OCI-M2 (cell line): ENCODE results near the gene CCDC63.

Source experiments
- DNase-seq: peaks from one replicate; lab custom pipeline; 2025; ENCODE audit not compliant: unreplicated experiment; lab: John Stamatoyannopoulos, UW

CCDC63 gene

DNA sequence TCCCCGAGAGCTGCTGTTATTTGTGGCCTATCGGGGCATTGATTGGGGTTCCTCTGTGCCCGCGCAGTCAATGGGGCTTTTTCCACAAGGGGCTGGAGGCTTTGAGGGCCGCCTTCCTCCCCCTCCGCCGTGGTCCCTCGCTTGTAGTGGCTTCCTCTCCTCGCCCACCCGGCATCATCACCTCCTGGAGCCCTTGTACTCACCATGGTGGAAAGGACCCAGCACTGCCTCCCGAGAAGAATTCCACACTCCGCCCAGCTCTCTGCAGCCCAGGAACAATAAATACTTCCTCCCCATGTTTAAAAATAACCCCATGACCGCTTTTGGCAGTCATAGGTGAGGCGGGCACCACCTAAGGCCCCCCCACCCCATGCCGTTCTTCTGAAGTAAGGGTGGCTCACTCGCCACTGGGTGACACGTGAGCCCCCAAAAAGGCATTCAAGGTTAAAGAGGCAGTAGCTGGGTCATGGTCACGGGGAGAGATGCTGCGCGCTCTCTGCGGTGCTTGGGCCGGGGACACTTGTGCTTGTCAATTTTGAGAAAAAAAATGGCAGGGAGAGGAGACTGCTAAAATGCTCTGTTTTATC is 73.6 kb downstream of the CCDC63 start, which contains the start of gene MYL2:
MYL2 (minus strand) TSS at position 256 of the 587 bp plus-strand sequence; CDS start at position 206, 50 bp downstream.
- DNase-seq, result no peak

DNA sequence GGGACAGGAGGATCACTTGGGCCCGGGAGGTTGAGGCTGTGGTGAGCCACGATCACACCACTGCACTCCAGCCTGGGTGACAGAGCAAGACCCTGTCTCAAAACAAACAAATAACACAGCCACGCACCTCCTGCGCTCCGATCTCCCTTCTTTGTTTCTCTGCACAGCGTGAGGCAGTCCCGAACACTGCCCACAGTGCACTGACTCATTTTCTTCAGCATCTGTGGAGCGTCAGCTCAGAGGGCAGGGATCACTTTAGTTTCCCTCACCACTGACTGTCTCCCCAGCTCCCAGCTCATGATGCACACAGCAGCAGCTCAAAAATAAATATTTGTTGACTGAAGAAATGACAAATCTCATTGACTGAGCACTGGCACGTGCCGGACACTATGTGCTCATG is 74.5 kb downstream of the CCDC63 start:
- no peak for DNase-seq

DNA sequence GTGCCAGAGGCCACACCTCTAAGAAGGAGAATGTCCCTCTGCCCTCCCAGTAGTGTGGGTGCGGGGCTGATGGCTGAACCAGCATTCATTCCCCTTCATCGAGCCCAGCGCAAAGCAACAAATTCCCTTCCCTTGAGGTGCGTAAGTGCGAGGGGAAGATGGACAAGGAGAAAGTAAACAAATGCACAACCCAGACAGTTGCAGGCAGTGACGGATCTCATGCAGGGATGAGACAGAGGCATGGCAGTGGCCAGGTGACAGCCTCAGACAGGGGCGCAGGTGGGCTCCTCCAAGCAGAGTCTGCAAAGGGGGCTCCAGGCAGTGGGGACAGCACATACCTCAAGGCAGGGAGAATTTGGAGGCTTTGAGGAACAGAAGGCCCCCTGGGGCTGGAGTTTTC is 75.9 kb downstream of the CCDC63 start:
- no peak for DNase-seq

DNA sequence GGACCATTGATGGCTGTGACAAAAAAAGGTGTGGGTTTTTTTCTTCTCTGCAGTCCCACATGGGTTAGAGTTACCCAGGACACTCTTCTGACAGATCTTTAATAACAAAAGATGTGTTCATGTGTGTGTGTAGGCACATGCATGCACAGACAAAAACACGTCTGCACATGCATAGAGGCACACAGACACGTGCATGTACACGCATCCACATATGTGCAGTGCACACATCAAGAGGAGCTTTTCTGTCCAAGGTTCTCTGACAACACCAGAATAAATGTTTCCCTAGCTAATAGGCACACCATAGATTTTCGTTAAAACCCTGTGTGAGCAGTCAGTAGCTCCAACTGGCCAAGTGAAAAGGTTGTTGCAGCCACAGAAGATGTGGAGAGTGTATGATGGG is 76.4 kb downstream of the CCDC63 start:
- DNase-seq, result no peak

DNA sequence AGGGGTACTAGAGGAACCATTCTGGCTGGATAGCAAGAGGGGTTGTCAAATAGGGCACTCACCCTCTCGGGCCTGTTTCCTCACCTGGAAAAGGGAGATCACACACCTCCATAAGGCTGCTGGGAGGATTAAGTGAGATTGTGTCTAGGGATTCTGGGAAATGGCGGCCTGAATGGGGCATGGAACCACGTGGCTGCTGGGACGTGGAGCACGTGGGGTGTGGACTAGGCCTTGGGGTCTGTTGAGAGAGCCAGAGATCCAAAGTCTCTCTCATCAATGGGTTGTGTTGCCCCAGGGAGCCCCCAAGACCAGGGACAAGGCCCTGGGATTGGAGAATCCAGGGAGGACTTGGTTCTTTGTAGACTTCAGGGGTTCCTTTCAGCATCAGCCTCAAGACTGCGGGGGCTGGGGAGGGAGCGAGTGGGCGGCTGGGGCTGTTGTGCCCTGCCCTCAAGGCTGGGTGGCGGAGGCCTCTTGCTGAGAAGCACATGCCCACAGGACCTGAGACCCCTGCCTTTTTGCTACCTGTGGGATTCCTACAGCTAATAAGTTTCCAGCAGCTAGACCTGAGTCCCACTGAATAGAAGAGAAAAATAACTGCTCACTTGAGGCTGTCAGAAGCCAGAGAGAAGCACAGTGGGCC is 77.0 kb downstream of the CCDC63 start:
- DNase-seq, result no peak

DNA sequence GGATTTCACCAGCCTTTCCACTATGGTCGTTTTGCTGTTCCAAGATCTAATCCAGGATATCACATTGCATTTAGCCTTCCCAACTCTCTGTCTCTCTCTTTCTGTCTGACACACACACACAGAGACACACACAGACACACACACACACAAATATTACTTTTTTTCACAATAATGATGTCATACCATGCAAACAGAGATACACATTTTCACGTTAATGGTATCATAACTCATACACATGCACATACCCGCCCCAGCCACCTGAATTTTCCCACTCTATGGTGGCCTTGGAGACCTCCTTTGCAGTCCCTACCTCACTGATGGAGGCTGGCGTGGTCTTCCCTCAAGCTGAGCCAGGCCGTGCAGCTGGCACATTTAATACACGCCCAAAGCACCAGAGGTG is 80.8 kb downstream of the CCDC63 start:
- no peak for DNase-seq

DNA sequence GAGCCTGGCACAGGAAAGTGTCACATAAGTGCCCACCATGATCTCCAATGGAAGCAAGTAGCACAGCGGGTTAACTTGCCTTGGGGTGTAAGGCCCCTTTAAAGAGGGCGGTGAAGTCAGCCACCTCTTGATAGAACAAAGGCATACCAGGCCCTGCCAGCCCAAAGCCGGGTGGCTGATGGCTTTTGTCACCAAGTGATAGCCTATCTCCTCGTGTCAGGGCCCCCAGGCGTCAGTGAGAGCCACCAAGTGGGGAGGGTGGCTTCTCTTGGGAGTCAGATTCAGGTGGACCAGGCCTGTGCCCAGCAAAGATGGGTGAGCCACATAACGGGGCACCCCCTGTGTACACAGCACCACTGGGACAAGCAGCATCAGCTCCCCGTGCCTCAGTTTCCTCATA is 81.9 kb downstream of the CCDC63 start:
- DNase-seq, result no peak

DNA sequence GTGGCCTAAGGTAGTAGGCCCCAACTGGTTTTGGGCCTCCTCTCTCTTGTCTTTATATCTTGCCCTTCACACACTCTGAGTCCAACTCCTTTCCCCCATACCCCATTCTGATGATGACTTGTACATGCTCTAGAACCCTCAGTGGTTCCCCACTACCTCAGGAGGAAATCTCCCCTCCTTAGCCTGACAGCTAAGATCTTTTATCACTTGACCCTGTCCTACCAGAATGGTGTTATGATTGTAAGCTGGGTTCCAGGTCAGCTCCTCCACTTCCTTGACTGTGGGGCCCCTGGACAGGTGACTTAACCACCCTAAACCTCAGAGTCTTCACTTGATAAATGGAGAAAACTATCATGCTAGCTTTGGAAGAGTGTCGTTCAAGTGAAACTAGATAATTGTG is 83.0 kb downstream of the CCDC63 start:
- DNase-seq, result no peak

DNA sequence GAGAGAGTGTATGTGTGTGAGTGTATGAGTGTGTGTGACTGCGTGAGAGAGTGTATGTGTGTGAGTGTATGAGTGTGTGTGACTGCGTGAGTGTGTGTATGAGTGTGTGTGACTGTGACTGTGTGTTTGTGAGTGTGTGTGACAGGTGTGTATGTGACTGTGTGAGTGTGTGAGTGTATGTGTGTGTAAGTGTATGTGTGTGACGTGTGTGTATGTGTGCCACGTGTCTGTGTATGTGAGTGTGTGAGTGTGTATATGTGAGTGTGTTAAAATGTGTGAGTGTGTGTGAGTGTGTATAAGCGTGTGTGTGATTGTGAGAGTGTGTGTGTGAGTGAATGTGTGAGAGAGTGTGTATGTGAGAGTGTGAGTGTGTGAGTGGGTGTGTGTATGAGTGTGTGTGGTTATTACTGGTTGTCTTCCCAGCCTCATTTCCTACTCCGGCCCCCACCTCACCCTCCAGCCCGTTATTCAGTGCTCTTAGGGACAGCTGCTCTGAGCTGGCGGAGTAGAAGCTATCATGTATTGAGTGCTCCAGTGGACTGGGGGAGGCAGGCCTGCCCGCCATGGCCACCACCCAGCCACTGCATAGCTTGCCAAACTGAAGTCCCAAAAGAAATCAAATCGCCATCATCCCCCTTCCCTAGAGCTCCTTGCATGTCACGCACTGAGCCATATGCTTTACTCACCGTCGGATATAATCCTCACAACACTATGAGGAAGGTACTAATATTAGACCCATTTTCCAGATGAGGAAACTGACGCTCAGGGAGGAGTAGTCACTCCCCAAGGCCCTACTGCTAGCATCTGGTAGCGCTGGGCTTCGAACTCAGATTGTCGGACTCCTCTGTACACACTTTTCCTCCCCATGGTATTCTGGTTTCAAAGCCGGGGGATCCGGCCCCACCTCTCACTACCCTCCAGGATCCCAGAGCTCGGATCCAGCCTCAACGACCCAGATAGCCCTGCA is 83.8 kb downstream of the CCDC63 start:
- DNase-seq, result no peak

DNA sequence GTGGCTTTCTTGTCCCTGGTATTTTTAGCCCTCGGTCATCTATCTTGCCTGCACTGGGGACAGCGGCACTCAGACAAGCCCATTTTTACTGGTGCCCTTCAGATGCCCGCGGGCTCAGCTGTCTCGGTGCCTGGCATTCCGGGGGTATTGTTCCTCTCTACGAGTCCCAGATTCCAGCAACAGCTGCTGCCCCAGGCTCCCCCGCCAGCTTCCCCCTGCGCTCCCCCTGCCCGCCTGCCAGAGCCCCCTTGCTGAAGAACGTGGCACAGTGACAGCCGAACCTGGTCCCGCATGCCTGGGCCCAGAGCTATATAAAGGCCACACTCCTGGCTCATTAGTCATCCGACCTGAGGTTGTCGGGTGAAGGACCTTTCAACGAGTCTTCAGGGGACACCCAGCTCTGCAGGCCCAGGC is 84.5 kb downstream of the CCDC63 start:
- no peak for DNase-seq

DNA sequence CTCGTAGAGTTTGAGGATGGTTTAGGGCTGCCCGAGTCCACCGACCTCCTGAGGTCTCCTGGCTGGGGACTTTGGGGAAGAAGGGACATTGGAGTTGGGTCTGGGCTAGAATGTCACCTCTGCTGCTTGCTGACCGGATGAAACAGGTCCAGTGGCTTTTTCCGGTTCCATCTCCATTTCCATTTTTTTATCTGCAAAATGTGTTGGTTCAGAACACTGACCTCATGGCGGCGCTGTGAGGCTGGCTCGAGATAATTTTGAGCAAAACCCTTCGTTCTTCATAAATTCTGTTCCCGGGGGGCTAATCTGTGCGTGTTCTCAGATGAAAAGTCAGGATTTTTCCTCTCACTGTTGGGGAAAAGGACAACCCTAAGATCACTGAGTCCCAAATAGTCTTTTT is 85.3 kb downstream of the CCDC63 start:
- DNase-seq, result no peak

DNA sequence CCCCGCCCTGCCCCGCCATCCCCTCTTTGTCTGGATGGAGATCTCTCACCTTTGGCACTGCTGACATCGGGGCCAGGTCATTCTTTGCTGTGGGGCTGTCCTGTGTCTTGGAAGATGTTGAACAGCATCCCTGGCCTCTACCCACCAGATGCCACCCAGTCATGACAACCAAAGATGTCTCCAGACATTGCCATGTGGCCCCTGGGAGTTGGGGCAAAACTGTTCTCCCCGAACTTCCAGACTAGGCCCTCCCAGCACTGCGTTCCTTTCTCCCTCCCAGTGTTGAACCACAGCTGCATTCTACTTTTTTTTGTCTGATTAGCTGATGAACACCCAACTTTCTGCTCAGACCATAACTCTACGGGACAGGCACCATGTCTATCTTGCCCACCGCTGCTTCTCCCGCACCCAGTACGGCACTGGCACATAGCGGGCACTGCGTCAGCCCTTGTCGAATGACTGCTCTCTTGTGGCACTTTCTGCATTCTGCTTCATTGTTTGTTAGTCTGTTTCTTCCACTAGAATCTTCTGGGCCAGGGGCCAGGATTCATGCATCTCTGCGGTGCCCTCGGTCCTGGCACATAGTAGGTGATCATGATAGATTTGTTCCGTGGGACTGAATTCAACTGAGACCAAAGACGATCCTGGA is 86.7 kb downstream of the CCDC63 start:
- no peak for DNase-seq

DNA sequence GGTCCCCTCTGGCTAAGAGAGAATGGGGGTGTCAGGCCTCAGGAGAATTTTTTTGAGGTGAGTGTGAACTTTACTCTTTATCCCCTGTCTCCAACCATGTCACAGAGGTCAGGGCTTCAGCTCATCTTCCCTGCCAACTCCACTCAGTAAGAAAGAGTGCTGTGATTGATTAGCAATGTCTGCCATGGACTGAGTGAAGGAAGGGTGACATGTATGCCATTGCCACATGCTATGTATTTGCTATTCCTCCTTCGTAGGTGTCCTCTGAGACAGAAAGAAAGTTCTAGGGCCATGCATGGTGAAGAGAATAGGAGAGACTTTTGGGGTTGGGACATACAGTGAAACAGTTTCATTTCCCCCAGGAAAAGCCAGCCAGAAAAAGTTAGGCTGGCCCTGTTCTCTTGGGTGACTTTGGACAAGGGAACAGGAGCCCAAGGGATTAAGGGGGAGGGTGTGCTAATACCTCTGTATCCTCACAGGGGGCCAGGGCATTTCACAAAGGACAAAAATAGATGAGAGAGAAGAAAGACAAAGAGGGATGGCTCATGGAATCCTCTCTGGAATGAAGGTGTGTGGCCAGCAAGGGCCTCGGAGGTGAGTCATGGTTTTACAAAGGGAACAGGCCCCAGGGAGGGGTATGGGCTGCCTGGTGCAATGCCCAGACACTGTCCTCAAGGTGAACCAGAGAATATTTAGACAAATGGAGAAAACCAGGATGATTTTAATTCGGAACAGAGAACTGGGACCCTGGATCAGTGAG is 87.5 kb downstream of the CCDC63 start:
- no peak for DNase-seq

DNA sequence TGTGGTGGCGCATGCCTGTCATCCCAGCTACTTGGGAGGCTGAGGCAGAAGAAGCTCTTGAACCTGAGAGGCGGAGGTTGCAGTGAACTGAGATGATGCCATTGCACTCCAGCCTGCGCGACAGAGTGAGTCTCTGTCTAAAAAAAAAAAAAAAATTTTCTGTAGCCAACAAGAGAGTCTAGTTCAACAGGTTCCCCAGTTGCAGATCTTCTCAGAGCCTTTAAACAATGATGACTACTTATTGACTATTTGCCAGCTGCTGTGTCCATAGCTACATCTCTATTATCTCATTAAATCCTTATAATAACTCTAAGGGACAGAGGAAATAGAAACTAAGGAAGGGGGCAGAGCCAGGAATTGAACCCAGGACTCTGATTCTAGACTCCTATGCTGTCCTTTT is 88.8 kb downstream of the CCDC63 start:
- DNase-seq, result no peak

DNA sequence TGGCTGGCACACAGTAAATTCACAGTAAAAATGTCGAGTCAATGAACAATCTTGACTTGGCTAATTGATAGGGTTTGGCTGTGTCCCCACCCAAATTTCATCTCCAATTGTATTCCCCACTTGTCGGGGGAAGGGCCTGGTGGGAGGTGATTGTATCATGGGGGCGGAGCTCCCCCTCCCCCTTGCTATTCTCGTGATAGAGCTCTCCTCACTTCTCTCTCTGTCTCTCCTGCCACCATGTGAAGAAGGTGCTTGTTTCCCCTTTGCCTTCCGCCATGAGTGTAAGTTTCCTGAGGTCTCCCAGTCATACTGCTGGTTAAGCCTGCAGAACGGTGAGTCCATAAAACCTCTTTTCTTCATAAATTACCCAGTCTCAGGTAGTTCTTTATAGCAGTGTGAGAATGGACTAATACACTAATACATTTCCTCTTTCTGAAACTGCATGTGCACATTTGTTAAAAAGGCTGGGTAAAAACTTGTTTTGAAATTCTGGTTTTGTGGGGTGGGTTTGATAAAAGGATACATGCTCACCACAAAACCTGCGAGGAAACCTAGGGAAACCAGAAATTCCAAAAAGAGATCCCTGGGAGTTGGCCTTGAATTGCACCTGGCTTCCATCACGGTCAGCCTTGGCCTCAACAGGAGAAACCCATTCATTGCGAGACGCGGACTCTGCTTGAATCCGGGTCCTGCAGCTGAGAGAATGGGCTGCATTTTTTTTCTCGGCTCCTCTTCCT is 89.7 kb downstream of the CCDC63 start:
- no peak for DNase-seq

DNA sequence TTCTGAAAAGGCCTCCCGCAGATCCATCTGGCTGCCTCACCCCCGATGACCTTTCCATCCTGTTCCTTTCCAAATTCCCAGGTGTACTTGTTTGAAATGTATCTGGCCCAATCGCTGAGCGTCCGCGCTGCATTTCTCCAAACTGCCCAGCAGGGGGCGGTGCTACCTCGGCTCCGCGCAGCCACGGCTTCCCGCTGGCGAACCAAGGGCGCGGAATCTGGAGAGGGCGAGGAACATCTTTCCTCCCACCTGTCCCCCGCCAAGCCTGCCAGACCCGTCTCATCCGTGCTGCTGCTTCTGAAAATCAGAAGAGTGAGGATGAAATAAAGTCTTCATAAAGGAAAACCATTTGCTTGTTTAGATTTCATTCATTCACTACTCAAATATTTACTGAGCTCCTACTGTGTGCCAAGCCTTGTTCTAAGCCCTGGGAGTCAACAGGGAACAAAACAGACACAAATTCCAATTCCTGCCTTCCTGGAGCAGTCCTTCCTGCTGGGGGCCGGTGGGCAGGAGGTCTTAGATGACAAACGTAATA is 90.4 kb downstream of the CCDC63 start:
- no peak for DNase-seq

DNA sequence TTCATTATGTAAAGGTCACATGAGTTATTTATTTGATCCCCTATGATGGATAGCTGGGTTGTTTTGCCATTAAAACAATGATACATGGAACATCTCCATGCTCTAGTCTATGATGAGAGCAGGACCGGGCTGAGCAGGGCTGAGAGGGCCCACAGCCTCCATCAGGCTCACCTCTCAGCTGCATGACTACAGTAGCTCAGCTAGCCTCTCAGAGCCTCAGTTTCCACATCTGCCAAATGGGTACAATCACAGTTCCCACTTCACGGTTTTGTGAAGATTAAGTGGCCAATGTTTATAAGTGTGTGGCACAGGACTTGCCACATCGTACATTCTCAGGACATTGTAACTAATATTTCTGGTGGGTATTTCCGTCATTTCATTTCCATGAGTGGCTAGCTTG is 93.5 kb downstream of the CCDC63 start:
- DNase-seq, result no peak

DNA sequence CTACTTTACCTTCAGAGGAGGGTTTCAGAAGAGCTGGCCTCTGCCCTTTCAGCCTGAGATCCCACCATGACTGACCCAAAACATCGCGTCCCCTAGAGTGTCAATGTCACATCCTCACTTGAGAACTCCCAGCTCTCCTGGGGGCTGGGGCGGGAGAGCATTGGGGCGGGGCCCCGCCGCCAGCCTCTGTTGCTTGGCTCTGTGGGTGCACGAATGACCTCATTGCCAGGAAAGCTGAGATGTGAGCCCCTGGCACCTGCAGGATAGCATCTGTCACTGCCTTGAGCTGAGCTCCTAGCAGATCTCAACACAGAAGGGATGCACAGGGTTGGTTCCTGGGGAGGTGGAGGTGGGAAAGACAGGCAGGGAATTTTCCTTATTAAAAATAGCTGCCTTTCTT is 94.1 kb downstream of the CCDC63 start:
- no peak for DNase-seq

DNA sequence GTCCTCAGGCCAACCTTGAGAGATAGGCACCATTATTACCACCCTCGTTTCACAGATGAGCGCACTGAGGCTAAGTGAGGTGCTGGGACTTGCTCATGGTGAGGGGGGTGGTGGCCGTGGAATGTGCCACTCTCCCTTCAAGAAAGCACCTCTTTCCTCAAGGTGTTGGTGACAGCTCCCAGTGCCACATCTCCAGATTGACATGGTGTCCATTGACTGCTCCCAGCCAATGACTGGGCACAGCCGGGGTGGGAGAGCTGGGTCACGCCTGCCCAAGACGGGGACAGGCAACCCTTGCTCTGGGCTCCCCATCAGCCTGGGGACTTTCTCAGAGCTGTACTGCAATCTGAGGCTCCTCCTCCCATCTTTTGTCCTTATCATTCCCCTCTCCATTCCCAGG is 94.6 kb downstream of the CCDC63 start:
- DNase-seq, result no peak

DNA sequence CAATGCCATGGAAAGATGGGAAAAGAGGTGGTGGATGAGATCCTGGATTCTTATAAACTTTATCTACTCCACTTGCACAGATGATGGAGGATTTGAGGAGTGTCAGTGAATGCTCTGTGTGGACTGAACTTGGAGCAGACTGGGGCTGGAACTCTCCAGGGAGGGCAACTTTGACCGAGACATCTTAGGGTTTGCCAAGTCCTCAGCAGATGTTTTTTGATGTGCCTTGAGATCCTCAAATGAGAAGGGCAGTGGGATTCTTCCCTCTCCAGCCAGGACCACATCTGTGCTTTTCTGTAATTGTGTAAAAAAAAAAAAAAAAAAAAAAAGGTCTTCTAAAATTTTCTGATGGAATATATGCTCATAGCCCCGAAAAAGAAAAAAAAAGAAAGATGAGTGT is 96.6 kb downstream of the CCDC63 start:
- DNase-seq, result no peak
